Vagina (tissue), 2 donors: Measurements from ENCODE around the gene ARID1B.

Experiments used
- CTCF ChIP-seq, 3 experiments: fragments of 450-650 bp in 2 of 3; fragments of 200-600 bp in 1 of 3; sonication (generic) in 1 of 3; IDR thresholded peaks; one replicate each; pipeline ENCODE4 v1.5.1; 2017 to 2019; ENCODE audit warnings: antibody characterized with exemption in 3 of 3, mild to moderate bottlenecking in 2 of 3, moderate library complexity in 2 of 3
- POLR2A ChIP-seq, 2 donors: fragments of 450-650 bp; IDR thresholded peaks; one replicate each; pipeline ENCODE4 v1.6.1; 2017; ENCODE audit warnings: antibody characterized with exemption in 2 of 2, mild to moderate bottlenecking in 2 of 2, moderate library complexity in 2 of 2

- TF ChIP-seq CTCF (IDR thresholded peaks at IDR 0.05) = no peak
- no peak for TF ChIP-seq POLR2A (IDR thresholded peaks at IDR 0.05)
Observed at GRCh38 chr6:156825475-156825874, 48.3 kb downstream of the ARID1B start.
